SU-DHL-6 (cell line): ENCODE data around the gene SLX4IP.

ENCODE experiments used
- H2AFZ ChIP-seq: fragments of 200-600 bp; sonication (generic); 2 replicates; pipeline ENCODE4 v1.6.1; 2014; ENCODE audit warnings: low read depth, mild to moderate bottlenecking, moderate library complexity, mixed read lengths, antibody characterized with exemption, low read length; ENCODE audit not compliant: severe bottlenecking
- H3F3A ChIP-seq: fragments of 200-600 bp; shearing (Covaris generic); 2 replicates; pipeline ENCODE4 v1.6.0; 2016; ENCODE audit warnings: antibody characterized with exemption, mild to moderate bottlenecking; ENCODE audit not compliant: insufficient read depth
- H3K27ac ChIP-seq: fragments of 200-600 bp; sonication (generic); 2 replicates; pipeline ENCODE4 v1.5.1; 2016; ENCODE audit warnings: low read depth, mild to moderate bottlenecking, low read length, moderate library complexity, mixed read lengths
- H3K27me3 ChIP-seq: fragments of 200-600 bp; sonication (generic), shearing (Covaris generic); 2 replicates; pipeline ENCODE4 v1.6.0; 2014; ENCODE audit warnings: mild to moderate bottlenecking, low read length
- H3K36me3 ChIP-seq: fragments of 200-600 bp; sonication (generic); 2 replicates; pipeline ENCODE4 v1.6.1; 2014; ENCODE audit warnings: mild to moderate bottlenecking, low read length, mixed read lengths
- H3K4me2 ChIP-seq: fragments of 300-600, 200-600 bp; shearing (Covaris generic), sonication (generic); 2 replicates; pipeline ENCODE4 v1.6.0; 2014; ENCODE audit warnings: low read length, low read depth, mild to moderate bottlenecking; ENCODE audit not compliant: poor library complexity, severe bottlenecking
- H3K4me3 ChIP-seq: fragments of 200-600 bp; sonication (generic); 2 replicates; pipeline ENCODE4 v1.5.1; 2014; ENCODE audit warnings: antibody characterized with exemption, low read length, mild to moderate bottlenecking, mixed read lengths; ENCODE audit not compliant: insufficient read depth, poor library complexity, severe bottlenecking
- H3K79me2 ChIP-seq: fragments of 200-600 bp; sonication (generic); 2 replicates; pipeline ENCODE4 v1.6.1; 2014; ENCODE audit warnings: mild to moderate bottlenecking, low read length, moderate library complexity; ENCODE audit not compliant: insufficient read depth
- H3K9ac ChIP-seq: fragments of 200-600 bp; sonication (generic); 2 replicates; pipeline ENCODE4 v1.7.0; 2014; ENCODE audit warnings: mild to moderate bottlenecking, low read length
- H3K9me2 ChIP-seq: fragments of 200-600 bp; sonication (generic); replicated peaks from 2 replicates; pipeline ENCODE4 v1.6.1; 2014; ENCODE audit warnings: low read length; ENCODE audit not compliant: insufficient read depth
- H3K9me3 ChIP-seq: fragments of 200-600 bp; sonication (generic); 2 replicates; pipeline ENCODE4 v1.6.1; 2014; ENCODE audit warnings: low read length, mixed read lengths; ENCODE audit not compliant: insufficient read depth
- H4K20me1 ChIP-seq: fragments of 200-600 bp; sonication (generic); 2 replicates; pipeline ENCODE4 v1.6.1; 2014; ENCODE audit warnings: low read depth, mild to moderate bottlenecking, antibody characterized with exemption, low read length, moderate library complexity, mixed read lengths
- CTCF ChIP-seq: fragments of 200-600 bp; sonication (generic); IDR thresholded peaks from one replicate; pipeline ENCODE4 v1.5.1; 2017; ENCODE audit warnings: antibody characterized with exemption, mild to moderate bottlenecking, low read length, moderate library complexity; ENCODE audit not compliant: insufficient read depth, poor library complexity, severe bottlenecking
- EZH2phosphoT487 ChIP-seq: fragments of 200-600 bp; sonication (generic), shearing (Covaris generic); conservative IDR thresholded peaks from 2 replicates; pipeline ENCODE4 v1.6.1; 2018; ENCODE audit warnings: mild to moderate bottlenecking, antibody characterized with exemption, low read length, moderate library complexity, mixed read lengths

SLX4IP gene

GRCh38 chr20:10647909-10648308, 212.8 kb downstream of the SLX4IP start:
- Histone ChIP-seq H3K4me3 (no peak overlapping the region), H3K9me3 (no peaks in the 10 kb centered on the region), H3K36me3 (no peaks in the 10 kb centered on the region), H4K20me1 (no peaks in the 10 kb centered on the region), H3F3A (no peaks in the 10 kb centered on the region), H3K79me2 (no peaks in the 10 kb centered on the region), H3K4me2 (no peak overlapping the region), H2AFZ (no peak overlapping the region), H3K9ac (no peak overlapping the region), H3K27me3 (no peaks in the 10 kb centered on the region), H3K27ac (no peak overlapping the region), H3K9me2 (no peaks in the 10 kb centered on the region)
- TF ChIP-seq EZH2phosphoT487 = no peak
- TF ChIP-seq CTCF = no peak

- H3K36me3 ChIP-seq = no peaks in the 10 kb centered on the region
- no peaks in the 10 kb centered on the region for H3K79me2 ChIP-seq
- no peaks in the 10 kb centered on the region for H3K9me3 ChIP-seq
- H3K4me3 ChIP-seq = no peak overlapping the region
- no peak for TF ChIP-seq EZH2phosphoT487
- TF ChIP-seq CTCF = no peak
- no peak overlapping the region for H3K27ac ChIP-seq
- no peaks in the 10 kb centered on the region for H4K20me1 ChIP-seq
- no peak overlapping the region for H3K9ac ChIP-seq
- no peaks in the 10 kb centered on the region for H3K9me2 ChIP-seq
- no peak overlapping the region for H3K4me2 ChIP-seq
- no peak overlapping the region for H2AFZ ChIP-seq
- no peaks in the 10 kb centered on the region for H3K27me3 ChIP-seq
- H3F3A ChIP-seq = no peaks in the 10 kb centered on the region
Observed at GRCh38 chr20:10648651-10649050, 213.5 kb downstream of the SLX4IP start.

- H3K4me2 ChIP-seq = no peak overlapping the region
- H3K9ac ChIP-seq = no peak overlapping the region
- no peak overlapping the region for H2AFZ ChIP-seq
- H3K27ac ChIP-seq = no peak overlapping the region
- no peaks in the 10 kb centered on the region for H3K36me3 ChIP-seq
- no peaks in the 10 kb centered on the region for H3K79me2 ChIP-seq
- no peaks in the 10 kb centered on the region for H3K9me2 ChIP-seq
- H3F3A ChIP-seq = no peaks in the 10 kb centered on the region
- no peak overlapping the region for H3K4me3 ChIP-seq
- TF ChIP-seq EZH2phosphoT487 (no peak), CTCF (no peak)
- H4K20me1 ChIP-seq = no peaks in the 10 kb centered on the region
- H3K27me3 ChIP-seq = no peaks in the 10 kb centered on the region
- H3K9me3 ChIP-seq = no peaks in the 10 kb centered on the region
Observed at GRCh38 chr20:10649080-10649796, 214.1 kb downstream of the SLX4IP start.
